NB4 (cell line): Measurements from ENCODE around the gene MAN2A2.
"Not testable (repeated sequence)": the region's sequence is repeated elsewhere in the genome, so short reads cannot be mapped to it uniquely, and the experiment has no call there.

Experiments
- DNase-seq: peaks from one replicate; pipeline ENCODE4 v3.0.0; 2010; ENCODE audit warnings: low read depth
- H3K4me3 ChIP-seq: one replicate; pipeline ENCODE4 v1.5.1; 2011; ENCODE audit warnings: mild to moderate bottlenecking, low read depth, low read length, moderate library complexity
- MYC ChIP-seq: IDR thresholded peaks from 2 replicates; pipeline ENCODE4 v1.6.1; 2011; ENCODE audit warnings: low read depth, low read length
- POLR2A ChIP-seq: IDR thresholded peaks from 2 replicates; pipeline ENCODE4 v1.6.1; 2011; ENCODE audit warnings: mild to moderate bottlenecking; ENCODE audit not compliant: insufficient read length; ENCODE audit errors: extremely low read depth
- TF ChIP-seq, protein P1 (sequence below): IDR thresholded peaks from 2 replicates; pipeline ENCODE4 v1.6.1; 2011; ENCODE audit warnings: low read depth, low read length
- TF ChIP-seq, protein P2 (sequence below): IDR thresholded peaks from one replicate; pipeline ENCODE4 v1.5.1; 2012; ENCODE audit warnings: low read depth, low read length

MAN2A2 gene

DNA sequence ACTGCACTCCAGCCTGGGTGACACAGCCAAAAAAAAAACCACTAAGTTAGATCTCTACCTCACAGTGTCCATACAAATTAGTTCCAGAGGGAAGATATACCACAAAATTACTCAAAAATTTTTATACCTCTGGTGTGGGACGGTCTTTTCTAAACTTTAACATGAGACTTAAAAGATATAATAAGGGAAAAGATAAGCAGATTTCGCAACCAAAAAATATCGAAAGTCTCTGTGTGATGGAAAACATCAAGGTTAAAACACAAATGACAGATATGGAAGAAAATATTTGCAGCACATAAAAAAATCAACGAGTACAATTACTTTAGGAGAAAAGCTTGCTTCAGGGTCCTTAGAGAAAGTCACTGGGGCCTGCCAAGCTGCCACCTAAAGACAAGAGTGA lies 18.8 kb downstream of the MAN2A2 start:
- no peak overlapping the region for H3K4me3 ChIP-seq
- no peak for TF ChIP-seq POLR2A
- TF ChIP-seq, protein P1, sequence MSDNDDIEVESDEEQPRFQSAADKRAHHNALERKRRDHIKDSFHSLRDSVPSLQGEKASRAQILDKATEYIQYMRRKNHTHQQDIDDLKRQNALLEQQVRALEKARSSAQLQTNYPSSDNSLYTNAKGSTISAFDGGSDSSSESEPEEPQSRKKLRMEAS: no peak
- TF ChIP-seq, protein P2, sequence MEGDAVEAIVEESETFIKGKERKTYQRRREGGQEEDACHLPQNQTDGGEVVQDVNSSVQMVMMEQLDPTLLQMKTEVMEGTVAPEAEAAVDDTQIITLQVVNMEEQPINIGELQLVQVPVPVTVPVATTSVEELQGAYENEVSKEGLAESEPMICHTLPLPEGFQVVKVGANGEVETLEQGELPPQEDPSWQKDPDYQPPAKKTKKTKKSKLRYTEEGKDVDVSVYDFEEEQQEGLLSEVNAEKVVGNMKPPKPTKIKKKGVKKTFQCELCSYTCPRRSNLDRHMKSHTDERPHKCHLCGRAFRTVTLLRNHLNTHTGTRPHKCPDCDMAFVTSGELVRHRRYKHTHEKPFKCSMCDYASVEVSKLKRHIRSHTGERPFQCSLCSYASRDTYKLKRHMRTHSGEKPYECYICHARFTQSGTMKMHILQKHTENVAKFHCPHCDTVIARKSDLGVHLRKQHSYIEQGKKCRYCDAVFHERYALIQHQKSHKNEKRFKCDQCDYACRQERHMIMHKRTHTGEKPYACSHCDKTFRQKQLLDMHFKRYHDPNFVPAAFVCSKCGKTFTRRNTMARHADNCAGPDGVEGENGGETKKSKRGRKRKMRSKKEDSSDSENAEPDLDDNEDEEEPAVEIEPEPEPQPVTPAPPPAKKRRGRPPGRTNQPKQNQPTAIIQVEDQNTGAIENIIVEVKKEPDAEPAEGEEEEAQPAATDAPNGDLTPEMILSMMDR: no peak
- TF ChIP-seq MYC: no peak

DNA sequence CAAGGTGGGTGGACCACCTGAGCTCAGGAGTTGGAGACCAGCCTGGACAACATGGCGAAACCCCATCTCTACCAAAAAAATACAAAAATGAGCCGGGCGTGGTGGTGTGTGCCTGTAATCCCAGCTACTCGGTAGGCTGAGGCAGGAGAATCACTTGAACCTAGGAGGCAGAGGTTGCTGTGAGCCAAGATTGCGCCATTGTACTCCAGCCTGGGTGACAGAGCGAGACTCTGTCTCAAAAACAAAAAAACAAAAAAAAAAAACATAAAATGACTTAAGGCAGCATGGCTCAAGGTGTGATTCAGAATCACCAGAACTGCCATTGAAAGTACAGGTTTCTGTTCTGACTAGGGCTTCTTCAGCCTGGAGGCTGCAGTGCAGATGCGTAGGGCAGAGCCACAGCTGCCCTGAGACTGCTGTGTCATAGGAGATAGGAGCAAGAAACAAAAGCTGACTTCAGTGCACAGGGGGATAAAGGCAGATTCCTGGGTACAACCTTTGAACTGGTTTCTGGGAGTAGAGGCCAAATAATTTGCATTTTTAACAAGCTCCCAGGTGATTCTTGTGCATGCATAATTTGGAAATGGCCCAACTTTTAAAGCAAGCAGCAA lies 19.7 kb downstream of the MAN2A2 start:
- not testable (repeated sequence) for H3K4me3 ChIP-seq, DNase-seq

More for the DNA sequence above, 18.8 kb downstream of the MAN2A2 start:
- no peak for DNase-seq

DNA sequence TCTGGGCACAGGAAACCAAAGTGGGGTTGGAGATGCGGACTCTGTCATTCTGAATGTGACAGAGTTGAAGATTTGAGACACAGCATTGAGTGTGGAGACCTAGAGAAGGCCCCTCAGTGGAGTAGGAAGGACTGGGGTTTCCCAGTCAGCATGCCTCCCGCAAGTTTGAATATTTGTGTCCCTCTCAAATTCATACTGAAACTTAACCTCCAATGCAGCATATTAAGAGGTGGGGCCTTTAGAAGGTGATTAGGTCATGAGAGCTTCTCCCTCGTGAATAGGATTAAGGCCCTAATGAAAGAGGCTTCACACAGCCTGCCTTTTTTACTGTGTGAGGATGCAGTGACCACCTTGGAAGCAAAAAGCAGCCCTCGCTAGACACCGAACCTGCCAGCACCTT lies 21.3 kb downstream of the MAN2A2 start:
- DNase-seq: no peak
- TF ChIP-seq, protein P2: no peak
- TF ChIP-seq POLR2A (no peak), MYC (no peak)
- TF ChIP-seq, protein P1: no peak
- H3K4me3 ChIP-seq: no peak overlapping the region

DNA sequence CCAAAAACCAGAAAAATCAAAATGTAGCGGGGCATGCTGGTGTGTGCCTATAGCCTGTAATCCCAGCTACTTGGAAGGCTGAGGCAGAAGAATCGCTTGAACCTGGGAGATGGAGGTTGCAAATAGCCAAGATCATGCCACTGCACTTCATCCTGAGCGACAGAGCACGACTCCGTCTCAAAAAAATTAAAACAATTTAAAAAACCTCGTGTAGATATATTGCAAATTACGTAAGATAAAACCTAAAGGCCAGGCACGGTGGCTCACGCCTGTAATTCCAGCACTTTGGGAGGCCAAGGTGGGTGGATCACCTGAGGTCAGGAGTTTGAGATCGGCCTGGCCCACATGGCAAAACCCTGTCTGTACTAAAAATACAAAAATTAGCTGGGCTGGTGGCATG lies 23.7 kb downstream of the MAN2A2 start:
- not testable (repeated sequence) for DNase-seq, H3K4me3 ChIP-seq

DNA sequence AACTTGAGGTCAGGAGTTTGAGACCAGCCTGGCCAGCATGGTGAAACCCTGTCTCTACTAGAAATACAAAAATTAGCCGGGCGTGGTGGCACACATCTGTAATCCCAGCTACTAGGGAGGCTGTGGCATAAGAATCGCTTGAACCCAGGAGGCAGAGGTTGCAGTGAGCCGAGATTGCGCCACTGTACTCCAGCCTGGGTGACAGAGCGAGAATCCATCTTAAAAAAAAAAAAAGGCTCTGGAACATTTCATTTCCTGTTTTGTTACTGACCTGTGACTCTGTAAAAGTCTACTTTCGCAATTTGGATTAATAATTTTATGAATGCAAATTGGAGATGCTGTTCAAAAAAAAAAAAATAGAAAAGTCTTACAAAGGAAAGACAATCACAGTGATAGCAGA lies 25.0 kb downstream of the MAN2A2 start:
- not testable (repeated sequence) for DNase-seq, H3K4me3 ChIP-seq

DNA sequence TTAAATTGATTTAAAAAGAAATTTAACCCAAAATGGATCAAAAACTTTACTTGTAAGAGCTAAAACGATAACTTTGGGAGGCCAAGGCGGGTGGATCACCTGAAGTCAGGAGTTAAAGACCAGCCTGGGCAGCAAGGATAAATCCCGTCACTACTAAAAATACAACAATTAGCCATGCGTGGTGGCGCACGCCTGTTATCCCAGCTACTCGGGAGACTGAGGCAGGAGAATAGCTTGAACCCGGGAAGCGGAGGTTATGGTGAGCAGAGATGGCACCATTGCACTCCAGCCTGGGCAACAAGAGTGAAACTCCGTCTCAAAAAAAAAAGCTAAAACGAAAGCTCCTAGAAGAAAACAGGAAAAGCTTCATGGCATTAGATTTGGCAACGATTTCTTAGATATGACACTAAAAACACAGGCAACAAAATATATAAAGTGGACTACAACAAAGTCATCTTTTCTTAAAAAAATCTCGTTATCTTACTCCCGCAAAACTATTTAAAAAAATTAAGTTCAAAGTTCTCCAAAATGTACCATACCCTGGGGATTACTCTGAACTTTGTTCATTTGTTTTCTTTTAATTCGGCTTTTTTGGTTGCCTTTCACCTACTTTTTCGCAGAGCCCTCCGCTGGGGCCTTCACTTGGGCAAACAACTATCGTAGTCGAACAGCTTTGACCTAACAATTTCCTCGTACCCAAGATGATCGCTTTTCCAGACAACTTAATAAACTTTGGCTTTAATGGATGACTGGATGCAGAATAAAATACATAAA lies 26.3 kb downstream of the MAN2A2 start:
- TF ChIP-seq, protein P2: no peak
- no peak for TF ChIP-seq MYC
- TF ChIP-seq POLR2A: no peak
- TF ChIP-seq, protein P1: no peak
- peak overlapping the region; percentile 69 for H3K4me3 ChIP-seq
- no peak for DNase-seq

DNA sequence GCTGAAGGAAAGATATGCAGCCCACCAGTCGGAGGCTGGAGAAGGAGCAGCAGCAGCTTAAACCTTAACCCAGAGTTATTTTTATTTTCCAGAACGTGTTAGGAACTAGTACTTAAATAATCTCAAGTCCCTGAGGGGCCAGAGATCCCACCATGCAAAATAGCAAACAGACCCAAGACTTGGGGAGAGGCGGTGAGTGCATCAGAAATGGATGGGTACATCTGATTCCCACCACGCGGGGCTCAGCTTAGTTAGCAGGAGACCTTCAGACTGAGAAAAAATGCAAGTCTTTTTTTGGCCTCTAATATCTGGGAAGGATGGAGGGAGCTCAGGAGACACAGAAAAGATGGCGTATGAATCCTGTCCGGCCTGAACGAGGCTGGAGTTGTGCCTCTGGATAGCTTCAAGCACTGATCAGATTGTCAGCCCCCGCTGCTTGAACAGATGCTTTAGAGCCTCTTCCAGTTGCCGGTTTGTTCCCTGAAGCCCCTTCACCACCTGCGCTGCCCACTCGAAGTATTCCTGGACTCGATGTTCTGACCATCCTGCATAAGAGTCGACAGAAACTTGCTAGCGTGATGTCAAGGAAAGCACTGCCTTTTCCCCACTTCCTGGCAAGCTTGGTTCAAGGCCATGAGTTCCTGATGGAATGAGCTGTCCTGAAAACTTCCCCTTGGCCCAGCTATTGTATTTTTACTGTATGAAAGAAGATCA lies 27.9 kb downstream of the MAN2A2 start:
- peak overlapping the region; percentile 98 for H3K4me3 ChIP-seq
- no peak for DNase-seq
- TF ChIP-seq POLR2A (no peak), MYC (no peak)
- TF ChIP-seq, protein P1: no peak
- TF ChIP-seq, protein P2: no peak
